DND-41 (cell line): ENCODE results near the gene JSRP1.

ENCODE experiments used
- CTCF ChIP-seq: IDR thresholded peaks from 2 replicates; pipeline ENCODE4 v1.5.1; 2012; ENCODE audit warnings: borderline replicate concordance, low read length, moderate library complexity, mild to moderate bottlenecking; ENCODE audit not compliant: poor library complexity, severe bottlenecking; ENCODE audit errors: extremely low read depth
- EZH2 ChIP-seq: IDR thresholded peaks from 3 replicates; pipeline ENCODE4 v1.6.1; 2012; ENCODE audit warnings: borderline replicate concordance, low read depth, mild to moderate bottlenecking, moderate library complexity, low read length, inconsistent platforms; ENCODE audit not compliant: severe bottlenecking

GRCh38 chr19:2239173-2239572 lies 17.0 kb downstream of the JSRP1 start:
- no peak for TF ChIP-seq CTCF
- TF ChIP-seq EZH2: no peak
